Measurements from ENCODE around the gene TRIM5. TPM values are rescaled to one million over a fixed set of nuclear protein-coding genes. Genes with fewer than 3 reads are reported as not detected.

TRIM5 gene, protein sequence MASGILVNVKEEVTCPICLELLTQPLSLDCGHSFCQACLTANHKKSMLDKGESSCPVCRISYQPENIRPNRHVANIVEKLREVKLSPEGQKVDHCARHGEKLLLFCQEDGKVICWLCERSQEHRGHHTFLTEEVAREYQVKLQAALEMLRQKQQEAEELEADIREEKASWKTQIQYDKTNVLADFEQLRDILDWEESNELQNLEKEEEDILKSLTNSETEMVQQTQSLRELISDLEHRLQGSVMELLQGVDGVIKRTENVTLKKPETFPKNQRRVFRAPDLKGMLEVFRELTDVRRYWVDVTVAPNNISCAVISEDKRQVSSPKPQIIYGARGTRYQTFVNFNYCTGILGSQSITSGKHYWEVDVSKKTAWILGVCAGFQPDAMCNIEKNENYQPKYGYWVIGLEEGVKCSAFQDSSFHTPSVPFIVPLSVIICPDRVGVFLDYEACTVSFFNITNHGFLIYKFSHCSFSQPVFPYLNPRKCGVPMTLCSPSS
- total RNA-seq (35.2 and 39.5 TPM in 2 replicates), polyA plus RNA-seq (10.1 and 10.4 TPM in 2 replicates), polyA minus RNA-seq (13.4 and 20.4 TPM in 2 replicates)
- 27.9 TPM for total RNA-seq (2013)

- Mint-ChIP-seq H3K4me1 (peaks cover 44% of the 10 kb centered on the region), H3K9me3 (ENCODE audit: insufficient read depth) (no peaks in the 10 kb centered on the region), H3K27ac (peak within 1 kb of the TSS; percentile 90), H3K27me3 (no peaks in the 10 kb centered on the region), H3K4me3 (peak within 1 kb of the TSS; percentile 90)
- no peaks in the 10 kb centered on the region for H3K9me3 ChIP-seq (ENCODE audit: control extremely low read depth in 1 of 3, control insufficient read depth in 2 of 3, insufficient read depth in 1 of 3, low read length in 2 of 3)
- H3K4me2 ChIP-seq (replicated peaks; ENCODE audit: low read depth, low read length, poor library complexity, severe bottlenecking): peak within 1 kb of the TSS; percentile 88
- WGBS (ENCODE audit: insufficient coverage): 0% methylated on average over 12 of the region's 13 CpGs
- POLR2A ChIA-PET: interaction anchor here (0.9 to 1.0 kb wide), 3 partner anchors 17 to 58 kb away, joined by 3 to 5 read pairs (median 3); no protein-coding TSS in a partner anchor
- peaks cover 3 to 4% of the 10 kb centered on the region in 2 experiments for H3K36me3 ChIP-seq (replicated peaks in 1 of 2; ENCODE audit: control extremely low read depth in 1 of 2, control insufficient read depth in 1 of 2, extremely low read depth in 1 of 2, insufficient read depth in 2 of 2, low read length in 1 of 2)
- peak within 1 kb of the TSS; percentile 61 to 94 (median 72) for H3K4me3 ChIP-seq (ENCODE audit: control extremely low read depth in 1 of 5, extremely low read depth in 1 of 5, insufficient read depth in 1 of 5, low read depth in 2 of 5, low read length in 4 of 5)
- CTCF ChIA-PET: interaction anchor here (0.6 to 5.2 kb wide), 29 partner anchors 10 to 1497 kb away, joined by 3 to 82 read pairs (median 6); partner anchors contain the start of genes OR52N2 and TRIM34
- peak within 1 kb of the TSS; percentile 78 for H3K9ac ChIP-seq (ENCODE audit: low read length)
- ATAC-seq (ENCODE audit: low read depth): peak; percentile 75
- H3K27me3 ChIP-seq (replicated peaks in 1 of 4; ENCODE audit: control extremely low read depth in 1 of 4, control insufficient read depth in 3 of 4, insufficient read depth in 4 of 4, low read length in 3 of 4): no peaks in the 10 kb centered on the region
- peaks cover 11% of the 10 kb centered on the region for H4K20me1 ChIP-seq (ENCODE audit: control insufficient read depth, insufficient read depth, low read length, poor library complexity, severe bottlenecking)
- peak within 1 kb of the TSS; percentile 81 to 89 for H3K27ac ChIP-seq (ENCODE audit: low read length in 2 of 2)
- peaks cover 20 to 35% of the 10 kb centered on the region in 2 donors for H3K4me1 ChIP-seq (ENCODE audit: control insufficient read depth in 2 of 2, insufficient read depth in 2 of 2, low read length in 2 of 2)
- H2AFZ ChIP-seq (ENCODE audit: insufficient read depth, low read depth, low read length, poor library complexity, severe bottlenecking): peak within 1 kb of the TSS; percentile 79
- peak; percentile 79 for TF ChIP-seq CTCF (IDR thresholded peaks at IDR 0.05)
- TF ChIP-seq EZH2 (IDR thresholded peaks at IDR 0.05; ENCODE audit: borderline replicate concordance, insufficient read depth, low read depth, low read length, poor library complexity, severe bottlenecking): no peak
- peak; percentile 91 for DNase-seq
- intact Hi-C loops (cut with micrococcal nuclease): loop anchor here (1.0 to 10.0 kb wide), 8 partner anchors 15 to 800 kb away; partner anchors contain the start of genes ARFIP2, FHIP1B, OR52N2 and TIMM10B
- H3K79me2 ChIP-seq (ENCODE audit: control insufficient read depth, insufficient read depth, low read length): peaks cover 71% of the 10 kb centered on the region
Observed at GRCh38 chr11:5684646-5685362, at the start of gene TRIM5. Gene TRIM5, minus strand, starts transcription at chr11:5685074. Its CDS starts 4,897 bp downstream, at chr11:5680177.

Measured in B cell (primary cell).